Kidney (tissue), 14 donors: Measurements from ENCODE around the gene HAPSTR1. TPM values are rescaled to one million over a fixed set of nuclear protein-coding genes. Genes with fewer than 3 reads are reported as not detected.

Experiments used
- DNase-seq, 5 donors: peaks; one replicate each; pipeline ENCODE4 v3.0.0-alpha.2; 2013 to 2020
- FAIRE-seq: peaks from 2 replicates; lab custom pipeline; 2012; peaks lifted over from hg19 to GRCh38; lab: Jason Lieb, UNC
- H3K27ac ChIP-seq, 2 donors: one replicate each; pipeline ENCODE4 v1.7.0; 2013; ENCODE audit warnings: low read depth in 2 of 2, low read length in 2 of 2, inconsistent platforms in 1 of 2
- H3K27me3 ChIP-seq: one replicate; pipeline ENCODE4 v1.7.1; 2013; ENCODE audit warnings: low read length, inconsistent platforms; ENCODE audit not compliant: control insufficient read depth, insufficient read depth
- H3K36me3 ChIP-seq, 3 donors: one replicate each; pipeline versions ENCODE4 v1.7.0 to v1.7.1; 2013; ENCODE audit warnings: low read length in 3 of 3, control low read depth in 1 of 3, inconsistent platforms in 1 of 3; ENCODE audit not compliant: insufficient read depth in 3 of 3, control insufficient read depth in 2 of 3
- H3K4me1 ChIP-seq, 3 donors: one replicate each; pipeline versions ENCODE4 v1.7.0 to v1.7.1; 2013; ENCODE audit warnings: low read length in 3 of 3, inconsistent platforms in 1 of 3, low read depth in 1 of 3; ENCODE audit not compliant: control insufficient read depth in 2 of 3, insufficient read depth in 2 of 3
- H3K4me3 ChIP-seq, 3 donors: one replicate each; pipeline versions ENCODE4 v1.7.0 to v1.8.1; 2013; ENCODE audit warnings: low read length in 3 of 3, control low read depth in 1 of 3, inconsistent platforms in 1 of 3
- H3K9ac ChIP-seq, 3 donors: one replicate each; pipeline versions ENCODE4 v1.7.0 to v1.7.1; 2013; ENCODE audit warnings: low read length in 3 of 3, control low read depth in 1 of 3, inconsistent platforms in 1 of 3
- H3K9me3 ChIP-seq, 3 donors: one replicate each; pipeline versions ENCODE4 v1.7.0 to v1.7.1; 2013; ENCODE audit warnings: low read length in 3 of 3, control low read depth in 1 of 3, inconsistent platforms in 1 of 3; ENCODE audit not compliant: control insufficient read depth in 2 of 3, insufficient read depth in 1 of 3
- CTCF ChIP-seq: IDR thresholded peaks from 3 replicates; pipeline ENCODE4 v1.5.1; 2012; ENCODE audit warnings: mild to moderate bottlenecking, moderate library complexity, borderline replicate concordance; ENCODE audit not compliant: insufficient read depth; ENCODE audit errors: extremely low read depth
- intact Hi-C: fragments of 100-400 bp; cut with DNase I; formaldehyde crosslinking; loops from one replicate; pipeline ENCODE4 v1.11.1; 2022
- polyA plus RNA-seq: library from polyadenylated mRNA; stranded (reverse); fragments of 350-450 nt; fragmentation: Illumina TruSeq; extraction: RNeasy Lipid Tissue Mini Kit (QIAGEN cat#74804); gene quantifications from one replicate; pipeline ENCODE4 v1.2.3, GENCODE V29; 2014; ENCODE audit warnings: low read depth, low replicate concordance; ENCODE audit not compliant: insufficient read depth
- total RNA-seq: library from RNA; stranded (reverse); fragmentation: NEBNext Ultra II Directional; extraction: Animal tissue kit (Norgen Biotek cat#: 25700); gene quantifications from one replicate; pipeline ENCODE4 v1.2.1, GENCODE V29; 2021
- donor health status: control.
- donor health status: control.
- donor health status: control.
- donor health status: control.
- donor health status: control.
- donor health status: DM: yes; HTN: yes; CAD: no.
- donor health status: Normal renal cell carcinoma (clear cell type).

The HAPSTR1 gene
- total and polyA plus RNA-seq, 2 donors from 2014 or later = 14.7 to 77.0 TPM

- Histone ChIP-seq H3K27me3 (no peaks in the 10 kb centered on the region), H3K4me1 (peaks cover 0 to 38% (median 30%) of the 10 kb centered on the region in 3 donors), H3K4me3 (peak overlapping the region in 2 of 3 donors; percentile 78 to 87), H3K9ac (peak overlapping the region in 1 of 3 donors; percentile 47), H3K27ac (no peak overlapping the region), H3K36me3 (peaks cover 0 to 5% (median 2%) of the 10 kb centered on the region in 3 donors), H3K9me3 (no peaks in the 10 kb centered on the region)
- TF ChIP-seq CTCF = no peak
- FAIRE-seq (no peak), DNase-seq (no peak)
- intact Hi-C loops = no loop called here
Measured at GRCh38 chr16:9095171-9095570, 3.7 kb downstream of the HAPSTR1 start.

DNA sequence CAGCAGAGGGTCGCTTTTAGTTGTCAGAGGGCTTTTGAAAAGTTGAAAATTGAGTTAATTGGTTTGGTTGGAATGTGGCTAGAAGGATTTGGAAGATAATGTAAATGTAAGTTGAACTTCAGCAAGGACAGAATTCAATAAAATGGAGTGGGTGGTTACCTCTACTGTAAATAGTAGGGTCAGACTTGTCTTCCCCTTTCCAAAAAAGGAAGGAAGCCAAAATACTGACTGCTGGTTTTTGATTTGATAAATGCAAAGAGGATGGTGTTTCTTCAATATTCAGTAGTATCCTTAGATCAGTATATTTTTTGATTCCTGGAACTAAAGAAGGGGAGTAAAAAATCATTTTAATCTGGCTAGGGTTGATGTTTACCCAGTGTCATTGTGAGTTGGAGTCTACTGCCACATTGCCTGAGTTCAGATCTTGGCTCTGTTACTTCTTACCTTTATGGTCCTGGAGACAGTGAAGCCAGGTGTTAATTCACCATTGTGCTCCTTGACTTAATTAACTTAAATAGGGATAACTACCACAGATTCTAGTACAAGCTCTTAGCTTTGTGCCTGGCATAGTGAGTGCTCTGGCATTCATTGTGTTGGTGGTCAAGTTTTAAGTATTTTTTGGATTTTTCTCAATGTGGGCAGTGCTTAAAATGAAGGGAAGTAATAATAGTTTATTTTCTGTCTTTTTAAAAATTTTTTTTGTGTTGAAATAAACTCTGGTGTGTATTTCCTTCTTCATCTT lies 4.4 kb downstream of the HAPSTR1 start:
- no peaks in the 10 kb centered on the region for H3K27me3 ChIP-seq
- no peak overlapping the region for H3K9ac ChIP-seq
- H3K36me3 ChIP-seq = peaks cover 0 to 5% (median 5%) of the 10 kb centered on the region in 3 donors
- H3K27ac ChIP-seq = no peak overlapping the region
- H3K9me3 ChIP-seq = no peaks in the 10 kb centered on the region
- TF ChIP-seq CTCF = no peak
- DNase-seq = no peak
- H3K4me1 ChIP-seq = peaks cover 0 to 41% (median 30%) of the 10 kb centered on the region in 3 donors
- FAIRE-seq = no peak
- intact Hi-C loops = no loop called here
- peak overlapping the region in 2 of 3 donors; percentile 2 to 4 for H3K4me3 ChIP-seq

- no peak for TF ChIP-seq CTCF
- FAIRE-seq (no peak), DNase-seq (no peak)
- H3K4me3 ChIP-seq = no peak overlapping the region
- intact Hi-C loops = no loop called here
- H3K27me3 ChIP-seq = no peaks in the 10 kb centered on the region
- H3K9me3 ChIP-seq = no peaks in the 10 kb centered on the region
- peaks cover 0 to 9% (median 6%) of the 10 kb centered on the region in 3 donors for H3K36me3 ChIP-seq
- H3K4me1 ChIP-seq = peaks cover 0 to 41% (median 30%) of the 10 kb centered on the region in 3 donors
- no peak overlapping the region for H3K9ac ChIP-seq
- no peak overlapping the region for H3K27ac ChIP-seq
Measured at GRCh38 chr16:9096416-9096952, 5.0 kb downstream of the HAPSTR1 start.
